Measurements from ENCODE around the gene KEAP1.
"Not testable (repeated sequence)": the region's sequence is repeated elsewhere in the genome, so short reads cannot be mapped to it uniquely, and the experiment has no call there.

KEAP1 gene

DNA sequence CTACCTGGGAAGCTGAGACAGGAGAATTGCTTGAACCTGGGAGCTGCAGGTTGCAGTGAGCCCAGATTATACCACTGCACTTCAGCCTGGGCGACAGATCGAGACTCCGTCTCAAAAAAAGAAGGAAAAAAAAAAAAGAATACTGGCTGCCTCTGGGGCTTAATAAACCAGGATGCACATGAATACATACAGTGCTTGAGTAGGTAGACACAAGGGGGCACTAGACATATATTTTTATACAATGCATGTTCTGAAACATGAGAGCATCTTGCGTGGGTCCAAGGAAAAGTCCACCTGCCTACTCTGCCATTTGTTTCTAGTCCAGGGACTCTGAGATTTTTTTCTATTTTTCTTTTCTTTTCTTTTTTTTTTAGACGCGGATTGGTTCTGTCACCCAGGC, 31.2 kb downstream of the KEAP1 start:
- DNase-seq (ENCODE audit: low read depth): peak; percentile 51
- H3K4me3 ChIP-seq (ENCODE audit: low read depth, low read length): no peak overlapping the region
- TF ChIP-seq, protein P1, sequence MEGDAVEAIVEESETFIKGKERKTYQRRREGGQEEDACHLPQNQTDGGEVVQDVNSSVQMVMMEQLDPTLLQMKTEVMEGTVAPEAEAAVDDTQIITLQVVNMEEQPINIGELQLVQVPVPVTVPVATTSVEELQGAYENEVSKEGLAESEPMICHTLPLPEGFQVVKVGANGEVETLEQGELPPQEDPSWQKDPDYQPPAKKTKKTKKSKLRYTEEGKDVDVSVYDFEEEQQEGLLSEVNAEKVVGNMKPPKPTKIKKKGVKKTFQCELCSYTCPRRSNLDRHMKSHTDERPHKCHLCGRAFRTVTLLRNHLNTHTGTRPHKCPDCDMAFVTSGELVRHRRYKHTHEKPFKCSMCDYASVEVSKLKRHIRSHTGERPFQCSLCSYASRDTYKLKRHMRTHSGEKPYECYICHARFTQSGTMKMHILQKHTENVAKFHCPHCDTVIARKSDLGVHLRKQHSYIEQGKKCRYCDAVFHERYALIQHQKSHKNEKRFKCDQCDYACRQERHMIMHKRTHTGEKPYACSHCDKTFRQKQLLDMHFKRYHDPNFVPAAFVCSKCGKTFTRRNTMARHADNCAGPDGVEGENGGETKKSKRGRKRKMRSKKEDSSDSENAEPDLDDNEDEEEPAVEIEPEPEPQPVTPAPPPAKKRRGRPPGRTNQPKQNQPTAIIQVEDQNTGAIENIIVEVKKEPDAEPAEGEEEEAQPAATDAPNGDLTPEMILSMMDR (IDR thresholded peaks at IDR 0.05; ENCODE audit: insufficient read depth, low read depth, low read length, missing control alignments): peak; percentile 31

DNA sequence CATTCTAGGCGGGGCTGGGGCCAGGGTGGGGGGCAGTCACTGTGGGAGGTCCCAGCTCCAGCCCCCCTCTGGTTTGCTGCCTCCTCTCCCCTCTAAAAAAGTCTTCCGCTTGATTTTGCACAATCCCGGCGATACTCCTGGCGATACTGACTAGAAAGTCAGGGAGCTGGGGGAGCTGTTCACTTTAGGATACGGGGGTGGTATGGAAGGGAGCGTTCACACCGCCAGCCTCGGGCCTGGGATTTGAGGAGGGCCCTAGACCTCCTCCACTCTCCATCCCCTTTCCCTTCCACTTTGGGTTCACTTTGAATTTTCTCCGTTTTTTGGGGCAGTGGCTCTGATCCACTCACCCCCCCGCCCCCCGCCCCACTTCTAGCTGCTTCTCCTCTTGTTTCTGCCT, 35.0 kb downstream of the KEAP1 start:
- DNase-seq (ENCODE audit: low read depth): no peak
- TF ChIP-seq, protein P1 (IDR thresholded peaks at IDR 0.05; ENCODE audit: insufficient read depth, low read depth, low read length, missing control alignments): no peak

DNA sequence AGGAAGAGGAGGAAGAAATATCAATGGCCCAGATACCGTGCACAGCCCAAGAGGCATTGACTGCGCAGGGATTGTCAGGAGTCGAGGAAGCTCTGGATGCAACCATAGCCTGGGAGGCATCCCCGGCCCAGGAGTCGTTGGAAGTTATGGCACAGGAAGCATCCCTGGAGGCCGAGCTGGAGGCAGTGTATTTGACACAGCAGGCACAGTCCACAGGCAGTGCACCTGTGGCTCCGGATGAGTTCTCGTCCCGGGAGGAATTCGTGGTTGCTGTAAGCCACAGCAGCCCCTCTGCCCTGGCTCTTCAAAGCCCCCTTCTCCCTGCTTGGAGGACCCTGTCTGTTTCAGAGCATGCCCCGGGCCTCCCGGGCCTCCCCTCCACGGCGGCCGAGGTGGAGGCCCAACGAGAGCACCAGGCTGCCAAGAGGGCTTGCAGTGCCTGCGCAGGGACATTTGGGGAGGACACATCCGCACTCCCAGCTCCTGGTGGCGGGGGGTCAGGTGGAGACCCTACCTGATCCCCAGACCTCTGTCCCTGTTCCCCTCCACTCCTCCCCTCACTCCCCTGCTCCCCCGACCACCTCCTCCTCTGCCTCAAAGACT, 36.0 kb downstream of the KEAP1 start:
- TF ChIP-seq, protein P1 (IDR thresholded peaks at IDR 0.05; ENCODE audit: insufficient read depth, low read depth, low read length, missing control alignments): no peak
- DNase-seq (ENCODE audit: low read depth): no peak
- no peak overlapping the region for H3K4me3 ChIP-seq (ENCODE audit: low read depth, low read length)

More for the DNA sequence above, 35.0 kb downstream of the KEAP1 start:
- H3K4me3 ChIP-seq (ENCODE audit: low read depth, low read length): no peak overlapping the region

GRCh38 chr19:10464456-10464855, 38.7 kb downstream of the KEAP1 start:
- H3K4me3 ChIP-seq (ENCODE audit: low read depth, low read length): no peak overlapping the region
- DNase-seq (ENCODE audit: low read depth): no peak
- TF ChIP-seq, protein P1 (IDR thresholded peaks at IDR 0.05; ENCODE audit: insufficient read depth, low read depth, low read length, missing control alignments): no peak

DNA sequence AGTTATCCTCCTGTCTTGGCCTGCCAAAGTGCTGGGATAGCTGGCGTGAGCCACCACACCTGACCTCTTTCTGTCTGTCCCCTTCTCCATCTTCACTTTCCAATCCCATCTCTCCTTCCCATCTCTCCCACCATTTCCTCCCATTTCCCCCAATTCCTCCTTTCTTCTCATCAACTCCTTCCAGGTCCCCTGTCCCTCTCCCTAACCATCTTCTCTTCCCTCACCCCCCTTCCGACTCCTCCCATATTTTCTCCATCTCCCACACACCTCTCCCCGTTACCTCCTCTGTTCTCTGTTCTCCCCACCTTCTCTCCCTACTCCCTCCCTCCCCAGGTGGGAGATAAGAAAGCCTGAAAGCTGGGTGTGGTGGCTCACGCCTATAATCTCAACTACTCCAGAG, 40.6 kb downstream of the KEAP1 start:
- TF ChIP-seq, protein P1 (IDR thresholded peaks at IDR 0.05; ENCODE audit: insufficient read depth, low read depth, low read length, missing control alignments): no peak
- H3K4me3 ChIP-seq (ENCODE audit: low read depth, low read length): no peak overlapping the region
- no peak for DNase-seq (ENCODE audit: low read depth)

GRCh38 chr19:10462042-10462441, 41.1 kb downstream of the KEAP1 start:
- H3K4me3 ChIP-seq (ENCODE audit: low read depth, low read length); DNase-seq (ENCODE audit: low read depth): not testable (repeated sequence)

DNA sequence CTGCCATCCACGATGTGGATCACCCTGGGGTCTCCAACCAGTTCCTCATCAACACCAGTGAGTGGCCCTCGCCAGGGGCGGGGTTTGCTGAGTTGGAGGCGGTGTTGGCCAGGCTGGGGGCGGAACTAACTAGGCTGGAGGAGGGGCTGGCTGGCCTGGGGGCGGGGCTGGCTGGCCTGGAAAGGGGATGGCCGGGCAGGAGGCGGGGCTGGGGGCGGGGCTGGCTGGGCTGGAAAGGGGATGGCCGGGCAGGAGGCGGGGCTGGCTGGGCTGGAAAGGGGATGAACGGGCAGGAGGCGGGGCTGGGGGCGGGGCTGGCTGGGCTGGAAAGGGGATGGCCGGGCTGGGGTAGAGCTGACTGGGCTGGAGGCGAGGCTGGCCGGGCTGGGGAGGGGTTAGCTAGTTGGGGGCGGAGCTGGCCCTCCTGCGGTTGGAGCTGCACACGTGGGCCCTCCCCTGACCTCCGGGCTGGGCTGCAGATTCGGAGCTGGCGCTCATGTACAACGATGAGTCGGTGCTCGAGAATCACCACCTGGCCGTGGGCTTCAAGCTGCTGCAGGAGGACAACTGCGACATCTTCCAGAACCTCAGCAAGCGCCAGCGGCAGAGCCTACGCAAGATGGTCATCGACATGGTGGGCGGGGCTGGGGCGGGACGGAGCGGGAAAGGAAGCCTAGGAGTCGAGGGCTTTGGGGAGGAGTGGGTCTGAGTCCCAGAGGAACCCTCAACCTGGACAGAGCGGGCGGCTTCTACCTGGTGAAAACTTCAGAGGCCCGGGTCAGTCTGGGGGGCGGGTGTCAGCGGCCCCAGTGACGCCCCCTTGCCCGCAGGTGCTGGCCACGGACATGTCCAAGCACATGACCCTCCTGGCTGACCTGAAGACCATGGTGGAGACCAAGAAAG, 41.9 kb downstream of the KEAP1 start:
- H3K4me3 ChIP-seq (ENCODE audit: low read depth, low read length): peak overlapping the region; percentile 23; the same call in 1 of the 2 replicates
- DNase-seq (ENCODE audit: low read depth): peak; percentile 95
- TF ChIP-seq, protein P1 (IDR thresholded peaks at IDR 0.05; ENCODE audit: insufficient read depth, low read depth, low read length, missing control alignments): no peak

Data from GM12865 (cell line).